ENCODE results near the gene ZNF32. TPM values are rescaled to one million over a fixed set of nuclear protein-coding genes. Genes with fewer than 3 reads are reported as not detected.
"Not testable (repeated sequence)": the region's sequence is repeated elsewhere in the genome, so short reads cannot be mapped to it uniquely, and the experiment has no call there.

The ZNF32 gene
- total RNA-seq, 2 experiments from 2014 or later: 26.0 to 26.9 TPM

DNA sequence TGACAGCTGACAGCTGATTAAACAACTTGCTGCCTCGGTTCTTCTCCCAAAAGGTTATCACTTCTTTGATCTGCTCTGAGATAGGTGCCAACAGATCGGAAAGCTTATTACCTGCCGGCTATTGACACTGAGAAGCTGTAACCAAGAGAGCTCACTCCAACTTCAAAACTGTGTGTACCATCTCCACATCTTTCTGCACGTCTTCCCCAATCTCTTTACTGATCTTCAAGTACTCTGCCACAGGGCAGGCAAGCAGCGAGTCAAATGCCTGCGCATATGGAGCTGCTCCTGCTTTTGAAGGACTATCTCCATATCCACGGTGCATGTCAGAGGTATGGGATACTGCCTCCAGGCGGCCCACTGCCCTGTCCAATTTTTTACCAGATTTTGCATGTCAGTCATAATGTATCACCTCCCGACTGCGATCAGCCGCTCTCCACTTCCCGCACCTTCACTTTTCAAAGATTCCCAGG, 42.8 kb downstream of the ZNF32 start:
- Mint-ChIP-seq H3K4me1 (peaks cover 13% of the 10 kb centered on the region), H3K27me3 (no peaks in the 10 kb centered on the region), H3K4me3 (peak overlapping the region; percentile 81), H3K27ac (peak overlapping the region; percentile 48), H3K9me3 (peaks cover 14% of the 10 kb centered on the region), H3K36me3 (peaks cover 30% of the 10 kb centered on the region)
- ATAC-seq (ENCODE audit: low read depth): no peak
- POLR2A ChIA-PET: interaction anchor here (1.6 kb wide), 1 partner anchor 10 kb away, joined by 10 read pairs; no protein-coding TSS in a partner anchor
- no peak for DNase-seq

- ATAC-seq (ENCODE audit: low read depth); POLR2A ChIA-PET; H3K36me3 Mint-ChIP-seq; H3K9me3 Mint-ChIP-seq; H3K27me3 Mint-ChIP-seq; H3K4me3 Mint-ChIP-seq; H3K27ac Mint-ChIP-seq; H3K4me1 Mint-ChIP-seq; DNase-seq: not testable (repeated sequence)
These were observed 47.1 kb downstream of the ZNF32 start for GRCh38 chr10:43601576-43601975.

- H3K4me3 Mint-ChIP-seq: no peak overlapping the region
- H3K27ac Mint-ChIP-seq: no peak overlapping the region
- H3K36me3 Mint-ChIP-seq: peaks cover 8% of the 10 kb centered on the region
- no peaks in the 10 kb centered on the region for H3K27me3 Mint-ChIP-seq
- peaks cover 6% of the 10 kb centered on the region for H3K9me3 Mint-ChIP-seq
- no peak for ATAC-seq (ENCODE audit: low read depth)
- POLR2A ChIA-PET: interaction anchor here (0.6 kb wide), 1 partner anchor 19 kb away, joined by 4 read pairs; no protein-coding TSS in a partner anchor
- H3K4me1 Mint-ChIP-seq: peaks cover 27% of the 10 kb centered on the region
- no peak for DNase-seq
These were observed 49.3 kb downstream of the ZNF32 start for GRCh38 chr10:43599333-43599732.

GRCh38 chr10:43598446-43598845, 50.2 kb downstream of the ZNF32 start:
- POLR2A ChIA-PET: no interaction called here
- Mint-ChIP-seq H3K4me1 (peaks cover 30% of the 10 kb centered on the region), H3K4me3 (no peak overlapping the region), H3K27me3 (no peaks in the 10 kb centered on the region), H3K27ac (no peak overlapping the region), H3K36me3 (peaks cover 12% of the 10 kb centered on the region), H3K9me3 (peaks cover 14% of the 10 kb centered on the region)
- DNase-seq (no peak), ATAC-seq (ENCODE audit: low read depth) (no peak)

DNA sequence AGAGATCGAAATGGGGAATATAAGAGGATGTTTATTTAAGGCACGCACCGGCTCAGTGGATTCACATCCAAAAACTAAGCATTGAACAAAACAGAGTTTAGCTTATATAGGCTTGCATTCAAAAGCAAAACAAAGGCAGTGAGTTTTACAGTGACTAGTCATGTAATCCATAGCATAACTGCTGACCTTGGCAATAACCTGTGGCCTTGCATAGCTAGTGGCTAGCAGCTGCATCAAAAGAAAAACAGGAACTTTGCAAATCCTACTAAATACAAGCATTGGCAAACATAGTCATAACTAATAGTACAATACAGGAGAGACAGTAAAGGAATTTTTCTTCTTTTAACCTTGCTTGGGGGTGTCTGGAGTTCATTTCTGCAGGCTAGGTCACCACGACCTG, 52.1 kb downstream of the ZNF32 start:
- Mint-ChIP-seq H3K9me3 (peaks cover 23% of the 10 kb centered on the region), H3K4me3 (no peak overlapping the region), H3K36me3 (peaks cover 14% of the 10 kb centered on the region), H3K27ac (peak overlapping the region; percentile 92), H3K4me1 (peaks cover 28% of the 10 kb centered on the region), H3K27me3 (no peaks in the 10 kb centered on the region)
- DNase-seq (no peak), ATAC-seq (ENCODE audit: low read depth) (no peak)
- POLR2A ChIA-PET: interaction anchor here (2.1 kb wide), 1 partner anchor 10 kb away, joined by 10 read pairs; the partner anchor contains the start of gene ZNF485

DNA sequence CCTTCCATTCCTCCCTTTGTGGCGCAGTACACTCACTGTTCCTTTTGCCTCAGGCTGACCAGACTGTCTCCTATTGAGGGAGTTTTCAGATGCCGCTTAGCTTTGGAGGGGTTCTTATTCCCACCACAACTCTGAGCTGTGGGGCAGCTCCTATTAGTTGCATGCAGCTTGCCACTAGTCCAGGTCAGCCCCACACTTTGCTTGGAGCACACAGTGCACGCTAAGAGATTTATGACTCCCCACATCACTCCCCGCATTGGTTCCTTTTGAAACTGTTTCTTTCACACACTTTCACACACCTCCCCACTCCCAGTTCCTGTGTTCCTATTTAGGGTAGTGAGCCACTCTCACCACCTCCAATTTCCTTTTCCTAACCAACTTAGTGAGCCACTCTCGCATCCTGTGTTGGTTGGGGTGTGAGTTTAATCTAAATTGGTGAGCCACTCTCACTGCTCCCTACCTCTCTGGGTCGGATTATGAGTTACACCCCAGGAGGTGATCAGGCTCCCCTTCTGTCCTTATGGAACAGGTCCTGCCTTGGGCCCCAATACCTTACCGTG, 52.9 kb downstream of the ZNF32 start:
- ATAC-seq (ENCODE audit: low read depth): peak; percentile 70
- Mint-ChIP-seq H3K4me1 (peaks cover 28% of the 10 kb centered on the region), H3K4me3 (peak overlapping the region; percentile 67), H3K36me3 (peaks cover 14% of the 10 kb centered on the region), H3K9me3 (peaks cover 25% of the 10 kb centered on the region), H3K27me3 (no peaks in the 10 kb centered on the region), H3K27ac (peak overlapping the region; percentile 92)
- POLR2A ChIA-PET: interaction anchor here (1.6 to 2.1 kb wide), 2 partner anchors 9 to 11 kb away, joined by 3 to 10 read pairs; partner anchors contain the start of gene ZNF485
- DNase-seq: peak; percentile 40

GRCh38 chr10:43594944-43595589, 53.6 kb downstream of the ZNF32 start:
- H3K4me3 Mint-ChIP-seq: peak overlapping the region; percentile 67
- POLR2A ChIA-PET: interaction anchor here (0.7 to 2.1 kb wide), 3 partner anchors 10 to 21 kb away, joined by 3 to 10 read pairs (median 3); partner anchors contain the start of genes ZNF239 and ZNF485
- ATAC-seq (ENCODE audit: low read depth) (peak; percentile 87), DNase-seq (peak; percentile 39)
- H3K27me3 Mint-ChIP-seq: no peaks in the 10 kb centered on the region
- H3K27ac Mint-ChIP-seq: peak overlapping the region; percentile 92
- H3K9me3 Mint-ChIP-seq: peaks cover 28% of the 10 kb centered on the region
- H3K36me3 Mint-ChIP-seq: peaks cover 13% of the 10 kb centered on the region
- H3K4me1 Mint-ChIP-seq: peaks cover 28% of the 10 kb centered on the region

Other genes starting within 250 kb of the ZNF32 start
- 100 to 1,000 TPM; 347 to 351 TPM for gene HNRNPF, start 239.7 kb downstream of the ZNF32 start, total RNA-seq
- gene ZNF487, start 211.8 kb downstream of the ZNF32 start, total RNA-seq: 1 to 10 TPM; 3.3 to 3.4 TPM
- gene ZNF239, start 74.3 kb downstream of the ZNF32 start, total RNA-seq: 1 to 10 TPM; 1.8 to 2.1 TPM
- 1 to 10 TPM; 6.5 to 6.6 TPM for gene ZNF485, start 42.4 kb downstream of the ZNF32 start, total RNA-seq

All from activated naive CD8-positive, alpha-beta T cell treated with anti-CD3 and anti-CD28 coated beads, Interleukin-2, amount 10 ng/mL, durations not matched to agents 7 days and 5 days (primary cell).